GDM1 (cell line): Measurements from ENCODE around the gene TNNC2.

ENCODE experiments used
- DNase-seq: peaks from one replicate; lab custom pipeline; 2025; lab: John Stamatoyannopoulos, UW

The TNNC2 gene

DNA sequence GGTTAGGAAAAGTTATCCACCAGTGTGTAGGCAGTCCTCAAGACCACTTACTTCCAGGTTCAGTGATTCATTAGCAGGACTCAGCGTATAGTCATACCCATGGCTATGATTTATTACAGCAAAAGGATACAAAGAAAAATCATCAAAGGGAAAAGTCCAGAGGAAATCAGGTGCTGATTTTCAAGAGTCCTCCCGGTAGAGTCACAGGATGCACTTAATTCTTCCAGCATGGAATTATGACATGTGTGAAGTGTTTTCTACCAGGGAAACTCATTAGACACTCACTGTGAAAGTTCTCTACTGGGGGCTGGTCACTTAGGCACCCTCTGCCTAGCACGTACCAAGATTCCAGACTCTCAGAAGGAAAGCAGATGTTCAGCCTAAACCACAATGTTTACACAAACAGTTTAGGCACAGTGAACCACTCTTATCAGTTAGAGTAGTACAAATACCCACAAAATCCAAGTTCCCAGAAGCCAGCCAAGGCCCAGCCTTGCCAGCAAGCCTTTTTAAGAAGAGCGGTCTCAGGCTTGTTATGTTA is 45.7 kb downstream of the TNNC2 start:
- no peak for DNase-seq

DNA sequence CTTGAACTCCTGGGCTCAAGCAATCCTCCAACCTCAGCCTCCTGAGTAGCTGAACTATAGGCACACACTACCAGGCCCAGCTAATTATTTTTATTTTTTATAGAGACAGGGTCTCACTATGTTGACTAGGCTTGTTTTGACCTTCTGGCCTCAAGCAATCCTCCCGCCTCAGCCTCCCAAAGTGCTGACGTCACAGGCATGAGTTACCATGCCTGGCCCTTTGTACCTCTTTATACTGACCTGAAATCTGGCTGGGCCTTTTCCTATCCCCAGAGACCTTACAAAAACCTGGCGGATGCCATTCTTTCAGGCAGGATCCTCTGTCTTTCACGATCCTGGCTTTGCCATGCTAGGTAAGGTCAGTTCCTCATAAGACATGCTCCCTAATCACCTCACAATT is 47.0 kb downstream of the TNNC2 start:
- no peak for DNase-seq

GRCh38 chr20:45779011-45779915 is 47.8 kb downstream of the TNNC2 start:
- DNase-seq: no peak

- DNase-seq: no peak
These were observed 50.2 kb downstream of the TNNC2 start for GRCh38 chr20:45776931-45777330.

GRCh38 chr20:45775411-45775810 is 51.7 kb downstream of the TNNC2 start:
- DNase-seq: no peak

DNA sequence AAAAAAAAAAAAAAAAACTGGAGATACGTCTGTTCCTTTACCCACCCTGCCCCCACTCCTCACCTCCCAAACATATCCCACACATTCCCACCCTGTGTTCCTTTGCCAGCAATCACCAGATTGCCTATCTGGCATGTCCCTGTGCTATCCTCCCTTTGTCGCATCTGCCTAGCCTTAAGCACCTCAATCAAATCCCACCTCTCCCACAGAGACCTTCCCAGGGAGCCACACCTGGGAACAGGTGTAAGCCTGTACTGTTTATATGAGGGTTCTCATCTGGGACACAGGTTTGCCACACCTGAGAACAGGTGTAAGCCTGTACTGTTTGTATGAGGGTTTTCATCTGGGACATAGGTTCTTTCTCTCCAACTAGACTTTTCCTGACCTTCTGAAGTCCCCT is 52.2 kb downstream of the TNNC2 start:
- DNase-seq: no peak
